HepG2 (cell line): Measurements from ENCODE around the gene TIFAB. TPM values are rescaled to one million over a fixed set of nuclear protein-coding genes. Genes with fewer than 3 reads are reported as not detected.

Experiments used
- ATF7-NPFF ChIP-seq: sonication (generic); formaldehyde crosslinking; IDR thresholded peaks from 2 replicates; pipeline ENCODE4 v1.8.1; 2023; ENCODE audit warnings: mild to moderate bottlenecking, low read depth, missing genetic modification reagents, moderate library complexity
- BRD4 ChIP-seq: sonication (generic); formaldehyde crosslinking; IDR thresholded peaks from 2 replicates; pipeline ENCODE4 v1.4.0; 2020; ENCODE audit warnings: missing genetic modification reagents
- CENPX ChIP-seq: sonication (generic); formaldehyde crosslinking; IDR thresholded peaks from 2 replicates; pipeline ENCODE4 v1.9.0; 2021; ENCODE audit warnings: mild to moderate bottlenecking, missing genetic modification reagents, moderate library complexity
- FOXA3 ChIP-seq: IDR thresholded peaks from 2 replicates; pipeline ENCODE4 v1.6.1; 2016; ENCODE audit warnings: missing genetic modification reagents, missing compliant biosample characterization
- FOXK1 ChIP-seq: sonication (generic); formaldehyde crosslinking; IDR thresholded peaks from 2 replicates; pipeline ENCODE4 v1.4.0; 2020; ENCODE audit warnings: low read depth, missing genetic modification reagents, borderline replicate concordance
- HNRNPL ChIP-seq: fragments of 200-400 bp; formaldehyde crosslinking; IDR thresholded peaks from 2 replicates; pipeline ENCODE4 v1.6.1; 2017; ENCODE audit warnings: mild to moderate bottlenecking, low read depth, low read length
- NCOA1 ChIP-seq: sonication (generic); formaldehyde crosslinking; IDR thresholded peaks from 2 replicates; pipeline ENCODE4 v1.9.0; 2021; ENCODE audit warnings: missing genetic modification reagents
- PCBP2 ChIP-seq: fragments of 200-400 bp; formaldehyde crosslinking; optimal IDR thresholded peaks from 2 replicates; pipeline ENCODE3; 2018; ENCODE audit warnings: low read length, low read depth; ENCODE audit not compliant: poor library complexity, severe bottlenecking
- SNAI1 ChIP-seq: sonication (generic); formaldehyde crosslinking; IDR thresholded peaks from 2 replicates; pipeline ENCODE4 v1.5.0; 2020; ENCODE audit warnings: mild to moderate bottlenecking, missing genetic modification reagents, borderline replicate concordance
- TBL1XR1 ChIP-seq: fragments of 150-350 bp; IDR thresholded peaks from 2 replicates; pipeline ENCODE4 v1.6.1; 2014; ENCODE audit warnings: borderline replicate concordance, low read length; ENCODE audit not compliant: partially characterized antibody
- TGIF2 ChIP-seq: IDR thresholded peaks from 2 replicates; pipeline ENCODE4 v1.6.1; 2016; ENCODE audit warnings: control low read depth, missing compliant biosample characterization
- ZFP90 ChIP-seq: sonication (generic); formaldehyde crosslinking; IDR thresholded peaks from 2 replicates; pipeline ENCODE4 v1.8.0; 2022; ENCODE audit warnings: missing genetic modification reagents, mild to moderate bottlenecking, inconsistent platforms, borderline replicate concordance
- ZNF318 ChIP-seq: sonication (generic); formaldehyde crosslinking; IDR thresholded peaks from 2 replicates; pipeline ENCODE4 v1.4.0; 2020; ENCODE audit warnings: mild to moderate bottlenecking, missing genetic modification reagents
- ZNF430 ChIP-seq: sonication (generic); formaldehyde crosslinking; IDR thresholded peaks from 2 replicates; pipeline ENCODE4 v1.9.0; 2021; ENCODE audit warnings: mild to moderate bottlenecking, missing genetic modification reagents
- ZNF557 ChIP-seq: sonication (generic); formaldehyde crosslinking; IDR thresholded peaks from 2 replicates; pipeline ENCODE4 v1.4.0; 2020; ENCODE audit warnings: missing genetic modification reagents
- ZNF605 ChIP-seq: sonication (generic); formaldehyde crosslinking; IDR thresholded peaks from 2 replicates; pipeline ENCODE4 v1.8.0; 2022; ENCODE audit warnings: mild to moderate bottlenecking, missing genetic modification reagents
- polyA plus RNA-seq, 8 experiments: library from polyadenylated mRNA; depleted of rRNA in 3 of 8; stranded (reverse) in 7 of 8; unstranded in 1 of 8; fragments of >200 nt; fragmentation: Illumina TruSeq in 4 of 8; extraction: Trizol in 4 of 8; gene quantifications; 2 replicates each; pipeline versions ENCODE4 v1.2.1 to v1.2.3, GENCODE V29; 2011 to 2016; ENCODE audit warnings: low read depth in 4 of 8, missing spikeins in 1 of 8, mixed read lengths in 1 of 8; ENCODE audit not compliant: insufficient read depth in 1 of 8
- total RNA-seq, 5 experiments: library from RNA; depleted of rRNA; stranded (reverse); fragments of >200 nt; fragmentation: Illumina TruSeq; extraction: Trizol; gene quantifications; 2 replicates each; pipeline ENCODE4 v1.2.3, GENCODE V29; 2016; ENCODE audit warnings: low read depth in 1 of 5
- TF ChIP-seq, protein P1 (sequence below): sonication (generic); formaldehyde crosslinking; IDR thresholded peaks from 2 replicates; pipeline ENCODE4 v1.4.0; 2020; ENCODE audit warnings: mild to moderate bottlenecking, missing genetic modification reagents
- TF ChIP-seq, protein P2 (sequence below): sonication (generic); formaldehyde crosslinking; IDR thresholded peaks from 2 replicates; pipeline ENCODE4 v1.5.1; 2020; ENCODE audit warnings: missing genetic modification reagents, mild to moderate bottlenecking, borderline replicate concordance

Gene TIFAB
- total and polyA plus RNA-seq, 2 of the 13 experiments (the other 11 are each of a cell fraction or from before 2014, with no cell fraction given), result not detected

DNA sequence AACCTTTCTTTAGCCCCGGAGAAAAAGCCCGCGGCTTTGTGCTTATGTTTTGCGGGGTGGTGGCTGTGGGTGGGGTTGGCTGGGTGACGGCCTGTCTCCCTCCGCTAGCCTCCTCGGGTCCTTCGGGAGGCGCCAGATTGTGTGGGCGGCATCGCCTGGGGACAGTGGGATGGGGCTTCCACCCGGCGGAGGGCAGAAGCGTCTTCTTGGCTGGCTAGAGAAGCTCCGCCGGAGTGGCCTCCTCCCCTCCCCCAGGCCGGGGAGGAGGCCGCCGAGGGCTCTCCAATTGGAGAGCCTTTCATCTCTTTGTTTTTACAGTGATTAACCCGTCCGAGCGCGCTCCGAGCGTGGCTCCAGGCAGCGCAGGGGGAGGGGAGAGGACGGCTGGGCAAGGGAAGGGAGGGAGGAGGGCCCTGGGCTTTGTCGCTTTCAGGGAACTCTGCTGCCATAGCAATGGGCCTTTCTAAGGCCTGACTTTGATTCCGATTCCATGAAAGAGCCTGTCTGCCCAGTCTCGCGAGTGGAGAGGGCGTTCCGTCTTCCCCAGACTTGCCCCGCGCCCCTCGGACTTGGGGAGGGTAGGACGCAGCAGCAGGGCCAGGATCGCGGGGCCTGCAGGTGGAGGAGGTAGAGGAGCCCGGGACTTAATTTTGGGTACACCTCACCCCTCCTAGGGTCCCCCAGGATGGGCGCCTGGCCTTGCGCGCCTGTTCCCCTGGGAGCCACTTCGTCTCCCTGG lies 36.7 kb upstream of the TIFAB start (continued):
- TF ChIP-seq ZNF318 (CRISPR knock-in tag) (no peak), ZFP90 (CRISPR knock-in tag) (peak; percentile 53; the same call in 1 of the 2 replicates), BRD4 (CRISPR knock-in tag) (peak; percentile 67; the same call in 1 of the 2 replicates), CENPX (CRISPR knock-in tag) (no peak), SNAI1 (no peak), TBL1XR1 (no peak), HNRNPL (0 out of 2 replicates have a peak, but pooled peaks have one; percentile 61), PCBP2 (no peak), FOXK1 (no peak), ZNF605 (CRISPR knock-in tag) (no peak), NCOA1 (no peak), FOXA3 (0 out of 2 replicates have a peak, but pooled peaks have one; percentile 17), ATF7-NPFF (CRISPR knock-in tag) (no peak), ZNF430 (CRISPR knock-in tag) (no peak), TGIF2 (no peak), ZNF557 (no peak)
- TF ChIP-seq, protein P1, sequence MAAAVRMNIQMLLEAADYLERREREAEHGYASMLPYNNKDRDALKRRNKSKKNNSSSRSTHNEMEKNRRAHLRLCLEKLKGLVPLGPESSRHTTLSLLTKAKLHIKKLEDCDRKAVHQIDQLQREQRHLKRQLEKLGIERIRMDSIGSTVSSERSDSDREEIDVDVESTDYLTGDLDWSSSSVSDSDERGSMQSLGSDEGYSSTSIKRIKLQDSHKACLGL (CRISPR knock-in tag), result no peak
- TF ChIP-seq, protein P2, sequence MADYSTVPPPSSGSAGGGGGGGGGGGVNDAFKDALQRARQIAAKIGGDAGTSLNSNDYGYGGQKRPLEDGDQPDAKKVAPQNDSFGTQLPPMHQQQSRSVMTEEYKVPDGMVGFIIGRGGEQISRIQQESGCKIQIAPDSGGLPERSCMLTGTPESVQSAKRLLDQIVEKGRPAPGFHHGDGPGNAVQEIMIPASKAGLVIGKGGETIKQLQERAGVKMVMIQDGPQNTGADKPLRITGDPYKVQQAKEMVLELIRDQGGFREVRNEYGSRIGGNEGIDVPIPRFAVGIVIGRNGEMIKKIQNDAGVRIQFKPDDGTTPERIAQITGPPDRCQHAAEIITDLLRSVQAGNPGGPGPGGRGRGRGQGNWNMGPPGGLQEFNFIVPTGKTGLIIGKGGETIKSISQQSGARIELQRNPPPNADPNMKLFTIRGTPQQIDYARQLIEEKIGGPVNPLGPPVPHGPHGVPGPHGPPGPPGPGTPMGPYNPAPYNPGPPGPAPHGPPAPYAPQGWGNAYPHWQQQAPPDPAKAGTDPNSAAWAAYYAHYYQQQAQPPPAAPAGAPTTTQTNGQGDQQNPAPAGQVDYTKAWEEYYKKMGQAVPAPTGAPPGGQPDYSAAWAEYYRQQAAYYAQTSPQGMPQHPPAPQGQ, result no peak
